Heart right ventricle (tissue), 16 donors: Measurements from ENCODE around the gene STX3. TPM values are rescaled to one million over a fixed set of nuclear protein-coding genes. Genes with fewer than 3 reads are reported as not detected.
"Not testable (repeated sequence)": the region's sequence is repeated elsewhere in the genome, so short reads cannot be mapped to it uniquely, and the experiment has no call there.

Source experiments
- ATAC-seq, 8 donors: fragments of 200-7000 bp; cut with Tn5 transposase; one replicate each; pipeline ENCODE4 v1.9.1; 2020; ENCODE audit warnings: mild to moderate bottlenecking in 8 of 8, moderate library complexity in 8 of 8, moderate number of reproducible peaks in 1 of 8
- DNase-seq, 2 donors: peaks; one replicate each; pipeline ENCODE4 v3.0.0-alpha.2; 2020
- H3K27ac ChIP-seq, 10 donors: fragments of 200-600 bp; sonication (generic) in 2 of 10; one replicate each; pipeline versions ENCODE4 v1.5.0 to v1.8.0; 2020 to 2022; ENCODE audit warnings: mild to moderate bottlenecking in 3 of 10
- H3K27me3 ChIP-seq, 7 donors: fragments of 200-600 bp; one replicate each; pipeline ENCODE4 v1.8.0; 2021 to 2022; ENCODE audit warnings: mild to moderate bottlenecking in 2 of 7
- H3K36me3 ChIP-seq, 9 donors: fragments of 200-600 bp; sonication (generic) in 1 of 9; one replicate each; pipeline versions ENCODE4 v1.5.0 to v1.8.0; 2020 to 2022; ENCODE audit warnings: mild to moderate bottlenecking in 2 of 9
- H3K4me1 ChIP-seq, 9 donors: fragments of 200-600 bp; sonication (generic) in 1 of 9; one replicate each; pipeline versions ENCODE4 v1.5.0 to v1.8.0; 2020 to 2022; ENCODE audit warnings: mild to moderate bottlenecking in 4 of 9
- H3K4me3 ChIP-seq, 10 donors: fragments of 200-600 bp; sonication (generic) in 2 of 10; one replicate each; pipeline versions ENCODE4 v1.5.0 to v1.8.0; 2020 to 2022; ENCODE audit warnings: mild to moderate bottlenecking in 7 of 10, moderate library complexity in 2 of 10
- H3K9me3 ChIP-seq, 11 donors: fragments of 200-600 bp in 10 of 11; sonication (generic) in 2 of 11; one replicate each; pipeline versions ENCODE4 v1.5.0 to v1.8.0; 2013 to 2022; ENCODE audit warnings: mild to moderate bottlenecking in 2 of 11, control low read depth in 1 of 11, moderate library complexity in 1 of 11
- WGBS, 2 donors: extraction: QIAGEN DNeasy Blood & Tissue Kit; methylation state at CpG; one replicate each; pipeline ENCODE4 v1.1.7; 2013; ENCODE audit warnings: inconsistent platforms in 1 of 2; 5-methylcytosine and 5-hydroxymethylcytosine counted together
- intact Hi-C, 10 donors: fragments of 100-400 bp; cut with DNase I; formaldehyde crosslinking; loops; one replicate each; pipeline versions ENCODE4 v1.11.1 to v1.14.2; 2022
- polyA plus RNA-seq, 2 donors: library from polyadenylated mRNA; stranded (reverse); fragments of 200-250 nt; gene quantifications; one replicate each; pipeline ENCODE4 v1.2.3, GENCODE V29; 2013
- total RNA-seq, 10 donors: library from RNA; stranded (reverse); fragmentation: NEBNext Ultra II Directional in 3 of 10; extraction: Animal tissue kit (Norgen Biotek cat#: 25700) in 3 of 10; gene quantifications; one replicate each; pipeline versions ENCODE4 v1.2.1 to v1.2.4, GENCODE V29; 2021 to 2023
- TF ChIP-seq, protein P1 (sequence below), 9 donors: fragments of 200-600 bp; sonication (generic) in 2 of 9; IDR thresholded peaks; one replicate each; pipeline versions ENCODE4 v1.5.0 to v1.8.0; 2021 to 2022; ENCODE audit warnings: antibody characterized with exemption in 9 of 9, mild to moderate bottlenecking in 5 of 9, moderate library complexity in 1 of 9
- donor health status: Arrhythmogenic right ventricular cardiomyopathy.
- donor health status: ischemic (EF 13 %, LVEDD 7.1; RV severe dilation, severe dysfunction).
- donor health status: healthy with polysubstance abuse.
- donor health status: DM: no; HTN: yes; CAD: no.
- donor health status: DM: no; HTN: no; CAD: no.
- donor health status: ischemic (EF 25% LVEDD 6.9; RV normal size, moderate dysfunction).
- donor health status: ischemic (EF 25% LVEDD 5.7; RV mildly dilated, moderate dysfunction).
- donor health status: healthy.
- donor health status: DM: yes; HTN: yes; CAD: no.
- donor health status: Ischemic cardiomyopathy.
- donor health status: ischemic (EF 35%, LVEDD 5.7; RV mildly dilated, moderate dysfunction).
- donor health status: nonischemic (EF 11% LVEDD 7.7; RV severe dilation, severe dysfunction).
- donor health status: DM: yes; HTN: yes; CAD: no.
- donor health status: PGD.
- donor health status: ischemic (EF 29% LVEDD 5.4; RV normal size, mild dysfunction).
- donor health status: nonischemic (EF 23%, LVEDD 6.1; RV moderate dilation, normal function).

The STX3 gene
- total and polyA plus RNA-seq, 12 donors, result 5.4 to 12.8 (median 8.7) TPM

DNA sequence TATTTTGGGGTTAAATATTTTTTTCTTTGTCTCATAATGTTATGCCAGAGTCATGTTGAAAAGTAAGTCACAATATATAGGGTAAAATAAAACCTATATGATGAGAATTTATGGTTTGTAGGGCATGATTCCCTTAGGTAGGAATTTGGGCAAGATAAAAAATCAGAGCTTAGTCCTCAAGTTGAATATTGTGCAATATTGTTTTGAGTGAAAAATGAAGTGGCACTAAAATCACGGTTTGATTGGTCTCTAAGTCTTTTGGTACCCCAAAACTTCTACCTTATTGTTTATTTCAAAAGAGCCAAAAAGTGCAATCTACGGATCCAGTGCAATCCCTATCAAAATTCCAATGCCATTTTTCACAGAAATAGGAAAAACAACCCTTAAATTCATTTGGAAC is 57.0 kb downstream of the STX3 start:
- ATAC-seq, result no peak
- Histone ChIP-seq H3K4me3 (no peak overlapping the region), H3K9me3 (no peaks in the 10 kb centered on the region), H3K27ac (no peak overlapping the region), H3K27me3 (no peaks in the 10 kb centered on the region), H3K4me1 (peaks cover 0 to 20% (median 13%) of the 10 kb centered on the region in 9 donors), H3K36me3 (peaks cover 0 to 22% (median 0%) of the 10 kb centered on the region in 9 donors)
- TF ChIP-seq, protein P1, sequence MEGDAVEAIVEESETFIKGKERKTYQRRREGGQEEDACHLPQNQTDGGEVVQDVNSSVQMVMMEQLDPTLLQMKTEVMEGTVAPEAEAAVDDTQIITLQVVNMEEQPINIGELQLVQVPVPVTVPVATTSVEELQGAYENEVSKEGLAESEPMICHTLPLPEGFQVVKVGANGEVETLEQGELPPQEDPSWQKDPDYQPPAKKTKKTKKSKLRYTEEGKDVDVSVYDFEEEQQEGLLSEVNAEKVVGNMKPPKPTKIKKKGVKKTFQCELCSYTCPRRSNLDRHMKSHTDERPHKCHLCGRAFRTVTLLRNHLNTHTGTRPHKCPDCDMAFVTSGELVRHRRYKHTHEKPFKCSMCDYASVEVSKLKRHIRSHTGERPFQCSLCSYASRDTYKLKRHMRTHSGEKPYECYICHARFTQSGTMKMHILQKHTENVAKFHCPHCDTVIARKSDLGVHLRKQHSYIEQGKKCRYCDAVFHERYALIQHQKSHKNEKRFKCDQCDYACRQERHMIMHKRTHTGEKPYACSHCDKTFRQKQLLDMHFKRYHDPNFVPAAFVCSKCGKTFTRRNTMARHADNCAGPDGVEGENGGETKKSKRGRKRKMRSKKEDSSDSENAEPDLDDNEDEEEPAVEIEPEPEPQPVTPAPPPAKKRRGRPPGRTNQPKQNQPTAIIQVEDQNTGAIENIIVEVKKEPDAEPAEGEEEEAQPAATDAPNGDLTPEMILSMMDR (IDR thresholded peaks at IDR 0.05), result no peak
- intact Hi-C loops, result loop anchor here in 1 of 10 donors (5.0 kb wide), 1 partner anchor 145 kb away; the partner anchor contains the start of gene PATL1
- no peak for DNase-seq
- 90 to 93% methylated on average over 2 of the region's 2 CpGs for WGBS, 2 donors

DNA sequence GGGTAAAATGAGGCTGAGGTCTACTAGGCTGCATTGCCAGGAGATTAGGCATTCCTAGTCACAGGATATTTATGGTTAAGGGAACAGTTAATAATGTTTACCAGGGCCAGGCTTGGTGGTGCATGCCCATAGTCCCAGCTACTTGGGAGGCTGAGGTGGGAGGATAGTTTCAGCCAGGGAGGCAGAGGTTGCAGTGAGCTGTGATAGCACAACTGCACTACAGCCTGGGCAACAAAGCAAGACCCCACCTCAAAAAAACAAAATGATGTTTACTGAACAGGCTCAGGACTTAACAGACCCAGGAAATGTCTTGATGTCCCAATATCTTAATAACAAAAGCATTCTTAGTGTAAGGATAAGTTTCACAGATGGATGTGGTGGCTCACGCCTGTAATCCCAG is 58.2 kb downstream of the STX3 start:
- no peak overlapping the region for H3K4me3 ChIP-seq
- ATAC-seq (no peak), DNase-seq (no peak)
- H3K27me3 ChIP-seq, result no peaks in the 10 kb centered on the region
- peaks cover 0 to 10% (median 0%) of the 10 kb centered on the region in 9 donors for H3K36me3 ChIP-seq
- intact Hi-C loops, result loop anchor here in 1 of 10 donors (5.0 kb wide), 1 partner anchor 146 kb away; the partner anchor contains the start of gene PATL1
- 93 to 94% methylated on average over 1 of the region's 1 CpG for WGBS, 2 donors
- TF ChIP-seq, protein P1 (IDR thresholded peaks at IDR 0.05), result no peak
- peaks cover 0 to 21% (median 13%) of the 10 kb centered on the region in 9 donors for H3K4me1 ChIP-seq
- H3K9me3 ChIP-seq, result no peaks in the 10 kb centered on the region
- H3K27ac ChIP-seq, result no peak overlapping the region

DNA sequence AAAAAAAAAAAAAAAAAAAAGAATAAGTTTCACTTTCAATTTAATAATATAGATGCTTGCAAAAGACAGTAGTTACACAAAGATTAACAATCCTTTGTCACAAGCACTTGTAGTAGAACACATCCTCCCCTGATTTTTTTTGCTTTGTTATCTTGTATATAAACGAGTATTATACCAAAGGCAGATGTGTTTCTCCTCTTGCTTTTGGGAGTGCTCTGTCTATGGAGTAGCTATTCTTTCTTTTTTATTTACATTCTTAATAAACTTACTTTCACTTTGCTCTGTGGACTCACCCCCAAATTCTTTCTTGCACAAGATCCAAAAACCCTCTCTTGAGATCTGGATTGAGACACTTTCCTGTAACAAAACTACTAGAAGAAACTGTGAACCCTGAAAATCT is 58.8 kb downstream of the STX3 start:
- intact Hi-C loops, result loop anchor here in 1 of 10 donors (5.0 kb wide), 1 partner anchor 147 kb away; the partner anchor contains the start of gene PATL1
- 49 to 58% methylated on average over 1 of the region's 1 CpG for WGBS, 2 donors
- Histone ChIP-seq H3K27me3 (no peaks in the 10 kb centered on the region), H3K4me3 (no peak overlapping the region), H3K4me1 (peaks cover 0 to 22% (median 13%) of the 10 kb centered on the region in 9 donors), H3K9me3 (no peaks in the 10 kb centered on the region), H3K27ac (no peak overlapping the region), H3K36me3 (peaks cover 0 to 4% (median 0%) of the 10 kb centered on the region in 9 donors)
- DNase-seq (no peak), ATAC-seq (no peak)
- TF ChIP-seq, protein P1 (IDR thresholded peaks at IDR 0.05), result no peak

DNA sequence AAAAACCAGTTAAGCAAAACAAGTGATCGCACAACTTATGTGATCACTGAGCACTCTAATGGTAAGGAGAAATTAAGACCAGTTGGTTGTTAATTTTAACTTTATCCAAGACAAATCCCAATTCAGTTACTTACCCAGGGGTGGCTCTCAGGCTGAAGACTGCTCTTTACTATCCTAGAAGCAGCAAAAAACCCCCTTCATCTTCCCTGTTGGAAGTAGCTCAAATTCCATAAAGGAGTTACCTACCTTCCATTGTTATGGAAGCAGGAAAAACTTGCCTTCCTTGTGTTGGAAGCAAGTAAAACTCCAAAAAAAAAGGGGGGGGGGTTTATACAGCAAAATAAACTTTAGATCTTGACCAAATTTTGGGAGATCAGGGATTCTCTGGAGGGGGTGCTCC is 60.6 kb downstream of the STX3 start:
- intact Hi-C loops, result no loop called here
- H3K9me3 ChIP-seq, result no peaks in the 10 kb centered on the region
- ATAC-seq, result no peak
- no peaks in the 10 kb centered on the region for H3K36me3 ChIP-seq
- TF ChIP-seq, protein P1 (IDR thresholded peaks at IDR 0.05), result no peak
- no peak overlapping the region for H3K4me3 ChIP-seq
- H3K27me3 ChIP-seq, result no peaks in the 10 kb centered on the region
- peaks cover 0 to 10% (median 4%) of the 10 kb centered on the region in 9 donors for H3K4me1 ChIP-seq
- no peak for DNase-seq
- no peak overlapping the region for H3K27ac ChIP-seq
- 86 to 91% methylated on average over 1 of the region's 1 CpG for WGBS, 2 donors

DNA sequence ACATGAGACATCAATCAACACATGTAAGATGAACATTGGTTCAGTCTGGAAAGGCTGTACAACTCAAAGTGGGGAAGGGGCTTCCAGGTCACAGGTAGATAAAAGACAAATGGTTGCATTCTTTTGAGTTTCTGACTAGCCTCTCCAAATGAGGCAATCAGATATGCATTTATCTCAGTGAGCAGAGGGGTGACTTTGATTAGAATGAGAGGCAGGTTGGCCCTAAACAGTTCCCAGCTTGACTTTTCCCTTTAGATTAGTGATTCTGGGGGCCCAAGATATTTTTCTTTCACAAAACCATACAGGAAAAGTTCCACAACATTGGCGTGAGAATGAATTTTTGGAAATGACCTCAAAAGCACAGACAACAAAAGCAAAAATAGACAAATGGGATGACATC is 61.3 kb downstream of the STX3 start:
- H3K4me3 ChIP-seq, H3K36me3 ChIP-seq, H3K27ac ChIP-seq, H3K27me3 ChIP-seq, ATAC-seq, H3K4me1 ChIP-seq, DNase-seq, H3K9me3 ChIP-seq, intact Hi-C loops: not testable (repeated sequence)
- 67 to 86% methylated on average over 1 of the region's 1 CpG for WGBS, 2 donors
